Measurements from ENCODE around the gene CHRNE. TPM values are rescaled to one million over a fixed set of nuclear protein-coding genes. Genes with fewer than 3 reads are reported as not detected.

Gene CHRNE
- total and polyA plus RNA-seq, 2 of the 13 experiments (the other 11 are each of a cell fraction or from before 2014, with no cell fraction given): 0.53 to 0.59 TPM

GRCh38 chr17:4947411-4948165, 44.7 kb upstream of the CHRNE start (continued):
- TF ChIP-seq SOX13 (IDR thresholded peaks at IDR 0.05) (no peak), SOX13 (CRISPR knock-in tag; conservative IDR thresholded peaks at IDR 0.05 in 1 of 2, IDR thresholded peaks at IDR 0.05 in 1 of 2) (no peak), ZBTB3 (CRISPR knock-in tag; IDR thresholded peaks at IDR 0.05; ENCODE audit: borderline replicate concordance, low read depth) (no peak), MTF2 (CRISPR knock-in tag; IDR thresholded peaks at IDR 0.05; ENCODE audit: borderline replicate concordance) (no peak), ZNF230 (CRISPR knock-in tag; IDR thresholded peaks at IDR 0.05) (no peak), ZSCAN31 (CRISPR knock-in tag; IDR thresholded peaks at IDR 0.05; ENCODE audit: low read depth) (0 out of 2 replicates have a peak, but pooled peaks have one; percentile 43), THAP8 (CRISPR knock-in tag; IDR thresholded peaks at IDR 0.05; ENCODE audit: borderline replicate concordance) (no peak), ZNF276 (CRISPR knock-in tag; IDR thresholded peaks at IDR 0.05; ENCODE audit: low read depth) (no peak), HCFC1 (IDR thresholded peaks at IDR 0.05; ENCODE audit: low read depth, low read length) (no peak), ZNF234 (CRISPR knock-in tag; conservative IDR thresholded peaks at IDR 0.05) (no peak; the same call in 1 of the 2 replicates), ZNF784 (CRISPR knock-in tag; IDR thresholded peaks at IDR 0.05; ENCODE audit: borderline replicate concordance) (no peak), SMAD3 (CRISPR knock-in tag; IDR thresholded peaks at IDR 0.05) (no peak), MED1 (CRISPR knock-in tag; IDR thresholded peaks at IDR 0.05) (0 out of 2 replicates have a peak, but pooled peaks have one; percentile 15), ZNF510 (CRISPR knock-in tag; IDR thresholded peaks at IDR 0.05; ENCODE audit: low read depth) (no peak), EP300 (IDR thresholded peaks at IDR 0.05; ENCODE audit: low read depth in 2 of 2, low read length in 2 of 2) (no peak), EP300 (CRISPR knock-in tag; IDR thresholded peaks at IDR 0.05; ENCODE audit: borderline replicate concordance) (no peak), ZNF124 (CRISPR knock-in tag; IDR thresholded peaks at IDR 0.05) (no peak), ZNF350 (CRISPR knock-in tag; IDR thresholded peaks at IDR 0.05; ENCODE audit: borderline replicate concordance, low read depth) (peak; percentile 35; the same call in 1 of the 2 replicates), MEIS2 (CRISPR knock-in tag; IDR thresholded peaks at IDR 0.05) (no peak), ZNF891 (CRISPR knock-in tag; IDR thresholded peaks at IDR 0.05) (no peak), SIX1 (CRISPR knock-in tag; IDR thresholded peaks at IDR 0.05; ENCODE audit: borderline replicate concordance) (no peak), NFYC (CRISPR knock-in tag; IDR thresholded peaks at IDR 0.05) (no peak), RFXANK (CRISPR knock-in tag; IDR thresholded peaks at IDR 0.05) (no peak), ZNF33B (CRISPR knock-in tag; IDR thresholded peaks at IDR 0.05) (no peak), ZNF747 (CRISPR knock-in tag; IDR thresholded peaks at IDR 0.05; ENCODE audit: borderline replicate concordance) (0 out of 2 replicates have a peak, but pooled peaks have one; percentile 41), MTERF4 (CRISPR knock-in tag; IDR thresholded peaks at IDR 0.05) (no peak), NR2F1 (CRISPR knock-in tag; IDR thresholded peaks at IDR 0.05) (no peak; a peak in 1 of 4 replicates)
